HG03342 (cell line): ENCODE measurements around the gene TCF12.

Experiments
- ATAC-seq: cut with Tn5 transposase; IDR thresholded peaks from one replicate; pipeline ENCODE4 v1.9.1; 2021; ENCODE audit warnings: mild to moderate bottlenecking, moderate library complexity; ENCODE audit not compliant: unreplicated experiment

TCF12 gene

DNA sequence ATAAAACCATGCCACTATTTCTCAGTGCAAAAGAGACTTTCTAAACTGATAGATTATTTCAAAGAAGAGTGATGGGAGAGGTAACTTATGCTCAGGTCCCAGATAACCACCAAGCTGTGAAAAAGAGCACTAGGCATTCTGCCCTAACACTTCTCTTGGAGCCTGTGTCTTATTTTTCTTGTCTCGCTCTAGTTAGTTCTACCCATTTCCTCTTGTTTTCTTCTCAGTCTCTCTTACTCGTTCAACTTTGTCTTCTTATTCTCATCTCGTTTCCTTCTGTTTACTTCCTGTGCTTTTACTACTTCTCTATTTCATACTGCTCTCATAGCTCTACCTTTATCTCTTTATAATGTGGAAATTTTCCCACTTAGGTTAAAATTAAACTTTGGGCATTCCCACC lies 366.1 kb downstream of the TCF12 start:
- peak; percentile 64 for ATAC-seq

DNA sequence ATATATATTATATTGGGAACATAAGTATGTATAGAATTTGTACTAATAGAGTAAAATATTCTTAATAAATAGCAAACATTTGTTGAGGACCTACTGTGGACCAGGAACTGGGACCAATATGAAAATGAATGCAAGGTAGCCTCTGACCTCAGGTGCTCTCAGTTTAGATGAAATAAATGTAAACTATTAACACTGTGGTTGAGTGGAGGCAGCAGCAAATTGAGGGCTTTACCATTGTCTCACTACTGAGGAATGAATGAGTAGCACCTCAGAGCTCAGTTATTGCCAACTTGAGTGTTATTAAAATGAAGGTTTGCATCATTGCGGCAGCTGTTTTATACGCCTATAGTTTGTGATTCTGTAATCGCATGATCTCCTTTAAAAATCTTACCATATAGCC lies 366.9 kb downstream of the TCF12 start:
- ATAC-seq: no peak

DNA sequence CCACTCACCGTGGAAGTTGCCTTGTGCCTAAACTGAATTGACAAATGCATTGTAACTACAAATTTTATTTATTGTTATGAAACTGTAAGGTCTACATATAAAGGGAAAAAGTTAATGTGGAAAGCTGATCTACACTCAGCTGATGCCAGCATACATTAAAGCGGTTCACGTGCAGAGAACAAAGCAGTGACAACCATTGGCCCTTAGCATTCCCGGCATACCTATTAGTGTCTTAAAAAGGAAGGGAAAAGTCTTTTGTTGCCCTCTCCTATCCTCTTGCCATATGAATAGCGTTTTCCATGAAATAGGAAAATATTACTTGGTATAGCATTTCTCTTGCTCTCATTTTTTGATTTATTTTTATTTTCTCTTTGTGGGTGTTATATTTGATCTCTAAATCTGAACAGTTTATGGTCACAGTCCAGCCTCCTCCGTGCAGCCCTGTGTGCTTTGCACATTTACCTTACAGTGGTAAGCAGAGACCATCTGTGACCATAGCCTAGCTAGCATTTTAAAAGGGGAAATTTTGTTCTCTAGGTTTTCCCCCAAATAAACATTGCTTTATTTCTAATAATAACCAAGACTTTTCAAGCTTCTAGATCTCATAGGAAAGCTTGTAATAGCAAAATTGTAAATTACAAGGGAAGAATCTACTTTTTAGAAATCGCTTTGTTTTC lies 368.1 kb downstream of the TCF12 start:
- ATAC-seq: no peak

GRCh38 chr15:57287123-57287521 lies 368.7 kb downstream of the TCF12 start:
- no peak for ATAC-seq

- ATAC-seq: no peak
These were observed 370.6 kb downstream of the TCF12 start for GRCh38 chr15:57288926-57289580.

GRCh38 chr15:57290187-57290586 lies 371.7 kb downstream of the TCF12 start:
- no peak for ATAC-seq

- ATAC-seq: no peak
These were observed 372.4 kb downstream of the TCF12 start for GRCh38 chr15:57290826-57291225.

DNA sequence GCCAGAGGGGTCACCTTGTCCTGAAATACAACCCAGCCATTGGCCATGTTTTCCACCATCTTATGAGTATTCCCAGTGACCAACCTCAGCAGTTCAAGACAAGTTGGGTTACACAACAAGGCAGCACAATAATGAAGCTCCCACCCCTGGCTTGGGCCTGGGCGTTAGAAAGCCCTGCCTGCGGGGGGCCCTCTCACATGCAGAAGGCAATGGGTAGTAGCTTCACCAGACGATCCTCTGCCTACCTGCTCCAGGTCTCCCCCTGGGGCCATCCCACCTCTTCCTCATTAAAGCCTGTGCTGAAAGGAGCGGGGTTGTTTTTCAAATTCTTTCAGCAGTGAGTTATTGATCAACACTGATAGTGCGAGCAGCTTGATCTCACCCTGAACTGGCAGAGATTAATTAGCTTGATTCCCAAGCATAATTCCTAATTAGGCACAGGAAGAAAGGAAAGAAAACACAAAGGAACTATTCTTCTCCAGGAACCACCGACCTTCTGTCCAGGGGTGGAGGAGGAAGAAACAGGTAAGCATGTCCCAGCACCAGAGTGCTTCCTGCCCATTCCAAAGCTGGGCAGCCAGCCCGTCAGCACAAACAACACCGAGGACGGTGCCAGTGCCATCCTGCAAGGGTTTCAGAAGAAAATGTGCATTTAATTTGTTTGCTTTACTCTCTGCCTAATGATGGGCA lies 378.2 kb downstream of the TCF12 start:
- ATAC-seq: no peak

GRCh38 chr15:57297163-57297593 lies 378.7 kb downstream of the TCF12 start:
- ATAC-seq: no peak

DNA sequence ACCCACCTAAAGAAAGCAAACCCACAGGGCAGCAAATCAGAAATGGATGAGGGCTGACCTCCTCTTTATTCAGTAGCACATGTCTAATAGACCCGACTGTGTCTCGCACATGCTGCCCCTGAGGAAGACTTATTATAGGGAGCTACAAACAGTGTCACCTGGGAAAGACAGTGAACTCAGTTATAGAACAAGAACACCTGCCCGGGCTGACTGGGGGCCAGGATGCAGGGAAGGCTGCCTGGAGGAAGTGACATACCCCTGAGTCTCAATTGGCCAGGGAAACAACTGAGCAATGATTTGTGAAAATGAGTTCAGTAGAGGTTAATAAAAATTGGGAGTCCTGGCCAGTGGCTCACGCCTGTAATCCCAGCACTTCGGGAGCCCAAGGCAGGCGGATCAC lies 379.2 kb downstream of the TCF12 start:
- no peak for ATAC-seq

- ATAC-seq: no peak
These were observed 379.8 kb downstream of the TCF12 start for GRCh38 chr15:57298204-57298603.

DNA sequence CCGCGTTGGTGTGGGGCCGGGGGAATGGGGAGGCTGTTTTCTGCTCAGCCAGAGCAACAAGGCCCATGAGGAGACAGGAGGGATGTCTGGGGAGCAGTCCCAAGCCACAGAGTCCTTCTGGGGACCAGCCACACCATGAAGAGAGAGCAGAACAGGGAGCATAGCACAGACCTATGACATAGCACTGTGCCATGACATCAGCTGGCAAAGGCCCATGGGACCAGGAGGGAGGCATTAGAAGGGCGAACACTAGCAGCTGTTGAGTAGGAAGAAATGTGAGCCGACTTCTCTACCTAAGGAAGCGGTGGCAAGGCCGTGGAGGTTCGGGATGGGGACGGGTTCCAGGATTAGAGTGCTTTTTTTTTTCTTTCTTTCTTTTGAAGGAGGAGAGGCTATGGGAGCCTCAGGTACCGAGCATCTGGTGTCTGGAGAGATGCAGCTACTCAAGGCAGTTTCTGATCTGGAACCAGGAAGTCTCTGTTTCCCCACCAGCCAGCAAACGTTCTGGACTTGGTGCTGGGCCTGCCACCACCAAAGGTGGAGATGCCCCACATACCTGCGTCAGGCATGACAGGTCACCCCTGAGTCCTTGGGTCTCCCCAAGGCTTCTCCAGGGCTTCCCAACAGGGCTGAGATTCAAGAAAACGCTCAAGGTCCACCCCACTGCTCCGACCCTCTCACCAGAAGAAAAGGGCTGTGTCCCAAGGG lies 380.6 kb downstream of the TCF12 start:
- ATAC-seq: no peak

- ATAC-seq: no peak
These were observed 382.9 kb downstream of the TCF12 start for GRCh38 chr15:57301307-57301706.

DNA sequence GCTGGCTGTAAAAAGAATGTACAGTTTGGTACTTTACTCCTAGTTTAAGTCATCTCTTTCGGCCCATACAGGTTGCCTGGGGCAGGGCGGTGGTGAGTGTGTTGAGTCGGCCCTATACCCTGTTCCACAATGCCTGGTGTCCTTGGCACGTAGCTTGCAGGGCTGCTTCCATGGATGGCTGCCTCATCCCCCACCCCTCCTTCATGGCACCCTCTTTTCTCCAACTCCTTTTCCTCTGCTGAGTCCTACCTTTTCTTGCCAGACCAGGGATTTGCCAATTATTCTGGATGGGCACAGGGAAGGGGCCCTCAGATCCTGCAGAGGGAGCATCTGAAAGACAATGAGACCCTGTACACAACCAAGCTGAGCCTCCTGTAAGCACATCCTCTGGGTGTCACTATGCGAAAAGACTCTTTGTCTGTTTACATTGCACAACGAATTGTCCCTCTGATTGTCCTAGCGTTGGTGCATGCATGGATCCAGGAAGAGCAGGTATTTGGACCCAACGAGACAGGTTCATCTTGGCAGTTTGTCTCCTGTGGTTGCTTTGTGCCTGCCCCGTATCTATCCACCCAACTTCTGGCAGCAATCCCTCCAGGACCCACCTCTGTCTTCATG lies 384.3 kb downstream of the TCF12 start:
- ATAC-seq: no peak

- no peak for ATAC-seq
These were observed 386.6 kb downstream of the TCF12 start for GRCh38 chr15:57305009-57305408.

DNA sequence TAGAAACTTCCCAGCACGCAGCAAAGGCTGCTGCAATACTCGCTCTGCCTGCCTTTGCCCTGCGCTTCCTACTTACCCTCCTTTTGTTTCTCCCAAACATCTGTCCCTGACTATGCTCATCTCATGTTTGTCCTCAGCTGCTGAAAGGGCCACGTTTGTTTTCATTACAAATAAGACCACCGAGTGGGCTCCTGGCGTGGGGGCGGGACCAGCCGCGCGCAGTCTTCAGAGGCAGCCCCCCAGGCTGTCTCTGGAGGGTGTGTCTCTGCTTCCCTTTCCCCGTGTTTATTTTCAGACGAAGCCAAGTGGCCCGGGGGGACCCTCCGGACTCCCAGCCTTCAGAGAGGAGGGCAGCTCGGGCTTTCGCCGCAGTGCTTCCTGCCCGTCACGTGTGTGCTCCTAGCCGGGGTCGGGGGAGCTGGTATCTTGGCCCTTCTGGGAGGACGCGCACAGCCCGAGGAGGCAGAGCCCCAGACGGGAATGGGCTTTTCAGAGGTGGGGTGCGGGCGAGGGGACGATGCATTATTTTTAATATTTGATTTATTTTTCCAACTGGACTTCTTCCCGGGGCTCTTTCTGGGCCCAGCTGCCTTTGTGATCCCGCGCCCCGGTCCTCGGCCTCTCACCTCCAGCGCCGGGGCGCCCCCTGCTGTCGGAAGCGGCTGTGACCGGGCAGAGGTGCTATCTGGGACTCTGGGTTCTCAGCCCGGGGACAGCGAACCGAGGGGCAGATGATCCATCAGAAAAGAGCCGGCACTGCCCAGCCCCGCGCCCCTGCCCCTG lies 387.9 kb downstream of the TCF12 start:
- peak; percentile 64 for ATAC-seq

DNA sequence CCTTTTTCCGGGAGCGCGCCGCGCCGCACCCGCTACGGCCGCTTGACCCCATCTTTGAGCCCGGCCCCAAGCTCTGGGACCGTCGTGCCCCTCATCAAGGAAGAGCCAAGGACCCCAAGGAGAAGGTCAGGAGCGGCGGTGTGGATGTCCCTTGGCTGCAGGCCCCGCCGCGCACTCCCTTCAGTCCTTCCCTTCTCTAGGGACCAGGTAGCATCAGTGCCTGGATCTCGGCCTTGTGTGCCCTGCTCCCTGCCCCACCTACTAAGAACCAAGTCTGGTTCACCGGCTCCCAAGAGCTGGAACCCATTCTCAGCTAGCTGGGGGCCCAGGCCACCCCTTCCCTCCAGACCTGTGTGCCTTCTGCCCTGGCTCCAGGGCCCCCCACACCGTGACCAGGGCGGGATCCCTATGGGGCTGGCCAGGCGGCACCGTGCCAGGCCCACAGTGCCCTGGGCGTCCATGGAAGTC lies 388.5 kb downstream of the TCF12 start:
- ATAC-seq: no peak

GRCh38 chr15:57307527-57308169 lies 389.2 kb downstream of the TCF12 start:
- no peak for ATAC-seq

DNA sequence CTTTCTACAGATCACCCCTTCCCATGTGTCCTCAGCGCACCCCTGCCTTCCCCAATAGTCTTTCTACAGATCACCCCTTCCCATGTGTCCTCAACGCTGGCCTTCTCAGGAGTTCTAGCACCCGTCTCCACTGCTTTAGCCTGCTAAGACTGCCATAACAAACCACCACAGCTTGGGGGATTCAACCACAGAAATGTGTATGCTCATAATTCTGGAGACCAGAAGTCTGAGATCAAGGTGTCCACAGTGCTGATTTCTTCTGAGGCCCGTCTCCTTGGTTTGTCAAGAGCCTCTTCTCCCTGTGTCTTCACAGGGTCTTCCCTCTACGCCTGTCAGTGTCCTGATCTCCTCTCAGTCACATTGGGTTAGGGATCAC lies 389.7 kb downstream of the TCF12 start:
- no peak for ATAC-seq
